ENCODE results near the gene GRM3.

- TF ChIP-seq POLR2A (IDR thresholded peaks at IDR 0.05; ENCODE audit: low read depth, low read length) (no peak), POLR2AphosphoS5 (IDR thresholded peaks at IDR 0.05; ENCODE audit: low read depth, low read length) (no peak), TAF1 (IDR thresholded peaks at IDR 0.05; ENCODE audit: borderline replicate concordance, low read depth, low read length) (no peak)
Measured at GRCh38 chr7:86762129-86762528, 118.4 kb downstream of the GRM3 start.

Measured in GM12892 (cell line).